GM18858 (cell line): Measurements from ENCODE around the gene CSNK1A1L.
"Not testable (repeated sequence)": the region's sequence is repeated elsewhere in the genome, so short reads cannot be mapped to it uniquely, and the experiment has no call there.

Experiments used
- ATAC-seq: cut with Tn5 transposase; IDR thresholded peaks from one replicate; pipeline ENCODE4 v1.9.1; 2021; ENCODE audit not compliant: unreplicated experiment

CSNK1A1L gene

GRCh38 chr13:37059848-37060192 is 45.6 kb downstream of the CSNK1A1L start:
- ATAC-seq: peak; percentile 24

GRCh38 chr13:37058910-37059847 is 46.3 kb downstream of the CSNK1A1L start, which contains the start of gene SUPT20H:
Gene SUPT20H, minus strand, starts transcription at chr13:37059688. Its CDS starts 8,198 bp downstream, at chr13:37051490.
- ATAC-seq: peak; percentile 92

- ATAC-seq: not testable (repeated sequence)
These were observed 49.2 kb downstream of the CSNK1A1L start for GRCh38 chr13:37056228-37056627.
